Muscle layer of duodenum (tissue), 2 donors: ENCODE measurements around the gene GNG14.
A peak's percentile ranks its signal among the peaks of the same experiment; 100 is the strongest.
"Not testable (repeated sequence)": the region's sequence is repeated elsewhere in the genome, so short reads cannot be mapped to it uniquely, and the experiment has no call there.

Source experiments
- H3K27ac ChIP-seq: one replicate; pipeline ENCODE4 v1.7.0; 2013; ENCODE audit warnings: mild to moderate bottlenecking, low read length
- H3K27me3 ChIP-seq: one replicate; pipeline ENCODE4 v1.7.0; 2013; ENCODE audit warnings: low read depth, mild to moderate bottlenecking, control low read depth, low read length
- H3K36me3 ChIP-seq, 2 donors: one replicate each; pipeline ENCODE4 v1.7.0; 2013; ENCODE audit warnings: low read length in 2 of 2, control low read depth in 1 of 2, mild to moderate bottlenecking in 1 of 2; ENCODE audit not compliant: insufficient read depth in 2 of 2, control insufficient read depth in 1 of 2
- H3K4me1 ChIP-seq, 2 donors: one replicate each; pipeline ENCODE4 v1.7.0; 2013; ENCODE audit warnings: low read length in 2 of 2, mild to moderate bottlenecking in 2 of 2, control low read depth in 1 of 2, moderate library complexity in 1 of 2; ENCODE audit not compliant: insufficient read depth in 2 of 2, control insufficient read depth in 1 of 2
- H3K4me3 ChIP-seq, 2 donors: one replicate each; pipeline ENCODE4 v1.7.0; 2013; ENCODE audit warnings: low read length in 2 of 2, low read depth in 1 of 2, mild to moderate bottlenecking in 1 of 2
- H3K9me3 ChIP-seq, 2 donors: one replicate each; pipeline ENCODE4 v1.7.0; 2013; ENCODE audit warnings: low read length in 2 of 2, control low read depth in 1 of 2, mild to moderate bottlenecking in 1 of 2; ENCODE audit not compliant: control insufficient read depth in 1 of 2
- donor health status: healthy.

GNG14 gene

DNA sequence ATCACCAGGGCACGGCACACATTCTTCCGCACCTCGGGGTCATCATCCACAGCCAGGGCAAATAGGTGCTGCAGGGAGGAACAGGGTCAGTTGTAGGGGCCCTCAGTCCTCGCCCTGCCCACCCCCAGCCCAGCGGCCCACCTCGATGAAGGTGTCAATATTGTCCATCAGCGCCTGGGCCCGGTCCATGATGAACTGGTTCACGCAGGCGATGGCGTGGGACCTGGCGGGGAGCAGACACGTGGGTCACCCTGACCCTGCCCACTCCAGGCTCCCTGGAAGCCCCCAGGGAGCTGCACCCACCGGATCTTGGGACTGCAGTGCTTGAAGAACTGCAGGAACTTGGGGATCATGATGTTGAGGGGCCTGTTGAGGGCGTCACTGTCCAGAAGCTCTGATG, 27.3 kb downstream of the GNG14 start:
- peaks cover 0 to 6% of the 10 kb centered on the region in 2 donors for H3K4me1 ChIP-seq
- no peaks in the 10 kb centered on the region for H3K9me3 ChIP-seq
- H3K36me3 ChIP-seq: peaks cover 47 to 67% of the 10 kb centered on the region in 2 donors
- no peak overlapping the region for H3K4me3 ChIP-seq
- no peaks in the 10 kb centered on the region for H3K27me3 ChIP-seq
- H3K27ac ChIP-seq: no peak overlapping the region

DNA sequence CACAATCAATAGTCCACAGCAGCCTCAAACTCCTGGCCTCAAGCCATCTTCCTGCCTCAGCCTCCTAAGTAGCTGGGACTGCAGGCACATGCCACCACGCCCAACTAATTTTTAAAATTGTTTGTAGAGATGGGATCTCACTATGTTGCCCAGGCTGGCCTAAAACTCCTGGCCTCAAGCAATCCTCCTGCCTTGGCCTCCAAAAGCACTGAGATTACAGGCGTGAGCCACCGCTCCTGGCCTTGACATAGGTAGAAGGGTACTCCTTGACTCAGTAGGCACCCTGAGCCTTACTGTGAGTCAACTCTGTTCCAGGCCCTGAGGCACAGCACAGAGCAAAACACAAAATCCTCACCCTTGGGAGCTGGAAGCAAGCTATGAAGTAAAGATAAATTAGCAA, 28.1 kb downstream of the GNG14 start:
- H3K9me3 ChIP-seq: no peaks in the 10 kb centered on the region
- no peak overlapping the region for H3K4me3 ChIP-seq
- no peak overlapping the region for H3K27ac ChIP-seq
- peaks cover 4 to 14% of the 10 kb centered on the region in 2 donors for H3K4me1 ChIP-seq
- H3K27me3 ChIP-seq: no peaks in the 10 kb centered on the region
- peaks cover 41 to 58% of the 10 kb centered on the region in 2 donors for H3K36me3 ChIP-seq

DNA sequence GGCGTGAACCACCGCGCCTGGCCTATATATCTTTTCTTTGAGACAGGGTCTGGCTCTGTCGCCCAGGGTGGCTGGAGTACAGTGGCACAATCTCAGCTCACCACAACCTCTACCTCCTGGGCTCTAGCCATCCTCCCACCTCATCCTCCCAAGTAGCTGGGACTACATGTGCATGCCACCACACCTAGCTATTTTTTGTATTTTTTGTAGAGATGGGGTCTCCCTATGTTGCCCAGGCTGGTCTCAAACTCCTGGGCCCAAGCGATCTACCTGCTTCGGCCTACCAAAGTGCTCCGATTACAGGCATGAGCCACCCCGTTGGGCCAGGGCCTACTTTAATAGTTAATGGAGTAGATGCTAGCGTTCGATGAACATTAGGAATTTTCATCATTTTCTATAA, 32.5 kb downstream of the GNG14 start:
- H3K4me1 ChIP-seq: peaks cover 6 to 38% of the 10 kb centered on the region in 2 donors
- no peaks in the 10 kb centered on the region for H3K27me3 ChIP-seq
- peaks cover 15 to 27% of the 10 kb centered on the region in 2 donors for H3K36me3 ChIP-seq
- H3K9me3 ChIP-seq: no peaks in the 10 kb centered on the region
- H3K4me3 ChIP-seq: peak overlapping the region; percentile 59 to 71
- H3K27ac ChIP-seq: peak overlapping the region; percentile 45

DNA sequence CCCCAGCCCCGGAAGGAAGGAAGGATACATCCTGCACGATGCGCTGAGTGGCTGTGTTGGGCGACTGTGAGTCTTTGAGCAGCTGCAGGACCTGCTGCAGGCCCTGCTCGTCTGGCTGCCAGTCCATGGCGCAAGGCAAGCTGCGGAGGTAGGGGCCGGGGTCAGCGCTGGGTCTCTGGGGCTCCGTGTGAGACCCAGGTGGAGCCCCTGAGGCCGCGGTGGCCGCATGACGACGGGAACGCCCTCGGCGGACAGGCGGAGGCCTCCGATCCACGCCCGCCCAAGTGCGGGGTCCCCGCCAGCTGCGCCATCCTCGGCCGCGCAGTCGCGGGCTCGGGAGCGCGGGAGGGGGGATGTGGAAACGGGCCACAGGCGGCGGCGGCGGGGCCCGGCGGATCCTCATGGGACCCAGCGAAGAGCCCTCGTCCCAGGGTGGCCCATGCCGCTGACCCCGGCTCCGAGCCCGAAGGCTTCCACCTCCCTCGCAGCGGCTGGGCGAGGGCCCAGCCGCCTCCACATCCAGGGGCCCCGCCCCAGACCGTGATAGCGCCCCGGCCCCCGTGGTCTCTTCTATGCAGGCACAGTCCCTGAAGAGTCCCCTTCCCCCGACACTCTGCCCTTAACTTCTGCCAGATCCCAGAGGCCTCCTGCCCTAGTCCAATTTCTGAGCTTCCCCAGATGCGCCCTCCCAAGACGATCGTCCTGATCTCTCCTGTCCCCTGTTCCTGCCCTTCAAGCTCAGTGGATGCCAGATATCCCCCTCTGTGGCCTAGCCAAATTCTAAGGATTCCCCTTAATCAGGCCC, 33.3 kb downstream of the GNG14 start:
- Histone ChIP-seq H3K4me1 (peaks cover 6 to 38% of the 10 kb centered on the region in 2 donors), H3K9me3 (no peaks in the 10 kb centered on the region), H3K27me3 (no peaks in the 10 kb centered on the region), H3K27ac (peak overlapping the region; percentile 90), H3K36me3 (peaks cover 13 to 19% of the 10 kb centered on the region in 2 donors), H3K4me3 (peak overlapping the region; percentile 71 to 86)

DNA sequence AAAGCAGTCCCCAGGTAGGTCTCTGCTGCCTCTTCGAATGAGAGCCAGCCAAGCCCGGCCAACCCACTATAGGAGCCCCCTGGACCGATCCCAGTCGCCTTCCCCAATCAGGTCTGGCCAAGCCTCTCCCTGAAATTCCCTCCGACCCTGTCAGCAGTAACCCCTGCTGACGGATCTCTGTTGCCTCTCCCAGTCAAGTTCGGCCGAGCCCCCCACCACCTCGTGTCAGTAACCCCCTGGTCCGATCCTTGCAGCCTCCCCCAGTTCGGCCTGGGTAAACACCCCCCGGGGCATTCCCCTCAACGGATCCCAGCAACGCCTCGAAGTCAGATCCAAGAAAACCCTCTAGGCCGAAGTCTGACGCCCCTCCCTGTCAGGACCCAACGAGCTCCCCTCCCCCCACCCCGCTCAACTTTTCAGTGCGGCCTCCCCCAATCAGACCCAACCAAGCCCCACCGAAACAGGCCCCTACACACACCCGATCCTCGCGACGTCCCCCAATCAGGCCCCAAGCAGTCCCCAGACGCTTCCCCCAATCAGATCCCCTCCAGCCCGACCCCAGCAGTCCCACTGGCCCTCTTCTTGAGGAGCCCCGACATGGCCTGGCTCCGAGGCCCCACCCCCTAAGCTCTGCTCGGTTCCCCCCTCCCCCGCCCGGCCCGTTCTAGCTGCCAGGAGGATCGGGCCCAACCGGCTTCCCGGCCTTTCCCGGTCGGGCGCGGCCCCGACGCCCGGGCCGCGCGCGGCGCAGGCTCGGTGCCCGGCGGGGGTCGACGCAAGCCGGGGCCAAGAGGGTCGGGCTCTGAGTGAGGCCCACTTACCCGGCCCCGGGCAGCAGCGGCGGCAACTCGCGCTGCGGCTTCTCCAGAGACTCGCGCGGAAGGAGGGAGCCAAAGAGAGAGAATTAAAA, 34.1 kb downstream of the GNG14 start:
- peaks cover 6 to 38% of the 10 kb centered on the region in 2 donors for H3K4me1 ChIP-seq

DNA sequence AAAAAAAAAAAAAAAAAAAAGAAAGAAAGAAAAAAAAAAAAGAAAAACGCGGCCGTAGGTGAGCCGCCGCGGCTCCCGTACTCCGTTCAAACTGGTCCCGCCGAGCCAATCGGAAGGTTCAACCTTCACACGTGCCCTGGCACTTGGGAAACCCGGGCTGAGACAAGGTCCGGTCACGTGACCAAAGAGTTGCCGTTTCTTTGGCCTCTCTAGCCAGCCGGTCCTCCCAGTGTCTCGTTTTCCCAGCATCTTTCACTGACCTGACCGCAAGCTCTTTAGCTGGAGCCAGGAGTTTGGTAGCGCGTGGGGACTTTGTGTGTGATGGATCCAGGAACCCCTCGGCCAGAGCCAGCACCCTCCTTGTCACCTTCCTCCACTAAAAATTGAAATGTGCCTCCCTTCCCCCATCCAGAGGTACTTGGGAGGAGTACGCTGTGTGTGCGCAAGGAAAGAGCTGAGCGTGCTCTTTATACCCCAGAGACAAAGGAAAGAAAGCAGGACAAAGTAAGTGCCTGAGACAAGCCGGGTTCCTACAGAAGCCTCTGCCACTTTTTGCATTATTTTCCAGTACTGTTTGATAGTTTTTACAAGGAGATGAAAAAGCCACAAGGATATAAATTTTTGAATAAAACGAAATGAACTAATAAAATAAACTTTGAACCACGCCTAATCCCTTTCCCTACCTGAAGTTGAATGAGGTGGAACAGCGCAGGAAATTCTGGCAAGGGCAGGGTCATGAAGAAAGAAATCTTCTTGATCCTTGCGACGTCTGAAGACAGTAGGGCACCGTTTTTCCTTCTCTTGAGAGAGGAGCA, 35.0 kb downstream of the GNG14 start:
- Histone ChIP-seq H3K27me3 (no peaks in the 10 kb centered on the region), H3K4me3 (peak overlapping the region; percentile 71 to 77), H3K27ac (peak overlapping the region; percentile 83), H3K4me1 (peaks cover 6 to 38% of the 10 kb centered on the region in 2 donors), H3K36me3 (peaks cover 7 to 12% of the 10 kb centered on the region in 2 donors), H3K9me3 (no peaks in the 10 kb centered on the region)

More for the DNA sequence above, 34.1 kb downstream of the GNG14 start:
- no peaks in the 10 kb centered on the region for H3K27me3 ChIP-seq
- H3K36me3 ChIP-seq: peaks cover 8 to 12% of the 10 kb centered on the region in 2 donors
- no peaks in the 10 kb centered on the region for H3K9me3 ChIP-seq
- peak overlapping the region; percentile 90 for H3K27ac ChIP-seq
- peak overlapping the region; percentile 71 to 86 for H3K4me3 ChIP-seq

DNA sequence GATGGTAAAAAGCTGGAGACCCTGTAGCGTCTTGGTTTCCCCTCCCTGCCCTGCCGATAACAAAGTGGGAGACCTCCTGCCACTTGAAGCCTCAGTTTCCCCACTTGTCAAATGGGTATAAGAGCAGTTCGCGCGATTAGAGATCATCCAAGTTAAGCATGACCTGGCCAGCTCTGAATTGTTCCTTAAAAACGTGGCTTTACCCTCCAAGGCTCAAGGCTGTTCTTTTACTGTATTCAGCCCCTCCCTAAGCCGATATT, 35.5 kb downstream of the GNG14 start:
- H3K4me1 ChIP-seq: peaks cover 6 to 38% of the 10 kb centered on the region in 2 donors
- H3K36me3 ChIP-seq: peaks cover 7 to 16% of the 10 kb centered on the region in 2 donors
- no peaks in the 10 kb centered on the region for H3K27me3 ChIP-seq
- peak overlapping the region; percentile 83 for H3K27ac ChIP-seq
- H3K4me3 ChIP-seq: peak overlapping the region; percentile 71 to 77
- H3K9me3 ChIP-seq: no peaks in the 10 kb centered on the region

DNA sequence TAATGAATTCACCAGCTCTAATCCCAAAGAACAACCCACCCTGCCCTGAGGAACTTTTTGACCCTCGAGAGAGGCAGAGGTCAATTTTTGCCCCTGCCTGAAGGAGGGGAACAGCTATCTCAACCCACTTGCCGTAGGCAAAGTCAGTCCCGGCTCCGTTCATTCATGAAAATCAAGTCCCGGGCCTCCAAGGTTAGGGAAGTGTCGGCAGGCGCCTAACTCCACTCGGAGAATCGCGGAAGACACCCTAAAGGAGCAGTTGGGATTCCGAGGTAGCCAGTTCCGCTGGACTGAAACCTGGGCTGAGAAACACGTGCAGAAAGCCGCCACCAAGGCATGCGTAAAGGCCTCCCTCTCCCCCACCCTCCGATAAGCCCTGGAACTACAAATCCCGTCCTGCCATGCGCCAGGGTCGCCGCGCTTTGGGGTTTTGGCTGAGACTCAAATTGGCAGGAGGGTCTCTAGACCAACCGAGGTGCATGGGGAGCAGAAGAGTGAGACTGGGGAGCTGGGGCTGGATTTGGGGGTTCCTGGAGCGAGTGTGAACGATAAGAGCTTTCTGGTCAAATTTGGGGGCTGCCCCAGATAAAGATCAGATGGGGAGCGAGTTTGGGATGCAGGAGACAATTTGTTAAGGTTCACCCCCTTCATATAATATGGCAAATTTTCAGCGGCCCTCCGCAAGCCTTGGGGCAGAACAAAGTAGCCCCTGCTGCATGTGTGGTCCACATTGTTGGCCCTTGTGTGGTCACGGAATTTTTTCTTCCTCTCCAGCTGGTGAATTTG, 36.0 kb downstream of the GNG14 start, which contains the start of gene TNPO2:
Gene TNPO2, minus strand, starts transcription at position 292 of the 786 bp plus-strand sequence. CDS start 2,955 bp downstream, outside the sequence.
- peaks cover 2 to 15% of the 10 kb centered on the region in 2 donors for H3K36me3 ChIP-seq
- H3K4me1 ChIP-seq: peaks cover 6 to 34% of the 10 kb centered on the region in 2 donors
- no peaks in the 10 kb centered on the region for H3K9me3 ChIP-seq
- H3K27me3 ChIP-seq: no peaks in the 10 kb centered on the region
- peak within 1 kb of the TSS; percentile 83 for H3K27ac ChIP-seq
- peak within 1 kb of the TSS; percentile 71 to 77 for H3K4me3 ChIP-seq

DNA sequence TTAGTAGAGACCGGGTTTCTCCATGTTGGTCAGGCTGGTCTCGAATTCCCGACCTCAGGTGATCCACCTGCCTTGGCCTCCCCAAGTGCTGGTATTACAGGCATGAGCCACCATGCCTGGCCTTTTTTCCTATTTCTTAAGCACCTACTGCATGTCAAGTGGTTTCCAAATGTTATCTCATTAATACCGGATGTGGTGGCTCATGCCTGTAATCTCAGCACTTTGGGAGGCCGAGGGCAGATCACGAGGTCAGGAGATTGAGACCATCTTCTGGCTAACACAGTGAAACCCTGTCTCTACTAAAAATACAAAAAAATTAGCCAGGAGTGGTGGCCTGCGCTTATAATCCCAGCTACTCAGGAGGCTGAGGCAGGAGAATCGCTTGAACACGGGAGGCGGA, 37.8 kb downstream of the GNG14 start:
- H3K27ac ChIP-seq, H3K9me3 ChIP-seq, H3K4me3 ChIP-seq, H3K27me3 ChIP-seq: not testable (repeated sequence)
- peaks cover 3 to 27% of the 10 kb centered on the region in 2 donors for H3K4me1 ChIP-seq
- H3K36me3 ChIP-seq: peaks cover 8 to 28% of the 10 kb centered on the region in 2 donors

DNA sequence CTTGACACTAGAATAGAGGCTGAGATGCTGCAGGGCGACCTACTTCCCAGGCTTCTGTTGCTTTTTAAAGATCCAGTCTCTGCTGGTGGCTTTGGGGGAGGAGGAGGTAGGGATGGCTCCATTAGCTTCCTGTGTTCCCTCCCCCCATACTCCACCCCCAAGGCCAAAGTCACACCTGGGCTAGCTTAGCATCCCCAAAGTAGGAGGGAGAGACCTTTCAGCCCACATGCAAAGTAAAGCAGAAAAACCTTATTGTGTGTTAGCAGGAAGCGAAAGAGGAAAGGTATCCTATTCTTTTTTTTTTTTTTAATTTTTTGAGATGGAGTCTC, 39.2 kb downstream of the GNG14 start:
- peaks cover 15 to 38% of the 10 kb centered on the region in 2 donors for H3K36me3 ChIP-seq
- peaks cover 3 to 21% of the 10 kb centered on the region in 2 donors for H3K4me1 ChIP-seq
- H3K27ac ChIP-seq: no peak overlapping the region
- no peak overlapping the region for H3K4me3 ChIP-seq
- H3K9me3 ChIP-seq: no peaks in the 10 kb centered on the region
- no peaks in the 10 kb centered on the region for H3K27me3 ChIP-seq
